ENCODE measurements around the gene BRPF3. TPM values are rescaled to one million over a fixed set of nuclear protein-coding genes. Genes with fewer than 3 reads are reported as not detected.

Gene BRPF3
- total RNA-seq, 1 donor from 2014 or later = 19.2 TPM

GRCh38 chr6:36220226-36220625, 23.7 kb downstream of the BRPF3 start:
- TF ChIP-seq CTCF (IDR thresholded peaks at IDR 0.05; ENCODE audit: insufficient read depth, low read length, poor library complexity, severe bottlenecking) = no peak
- Histone ChIP-seq H3K36me3 (ENCODE audit: control insufficient read depth, insufficient read depth, low read length) (peaks cover 2% of the 10 kb centered on the region), H3K27me3 (ENCODE audit: control insufficient read depth, insufficient read depth, low read length) (no peaks in the 10 kb centered on the region), H3K4me3 (ENCODE audit: low read depth, low read length) (no peak overlapping the region)
- no peak for DNase-seq (ENCODE audit: low read depth)

- H3K4me3 ChIP-seq (ENCODE audit: low read depth, low read length) = no peak overlapping the region
- H3K27me3 ChIP-seq (ENCODE audit: control insufficient read depth, insufficient read depth, low read length) = no peaks in the 10 kb centered on the region
- H3K36me3 ChIP-seq (ENCODE audit: control insufficient read depth, insufficient read depth, low read length) = peaks cover 2% of the 10 kb centered on the region
- no peak for TF ChIP-seq CTCF (IDR thresholded peaks at IDR 0.05; ENCODE audit: insufficient read depth, low read length, poor library complexity, severe bottlenecking)
- no peak for DNase-seq (ENCODE audit: low read depth)
These were observed 25.1 kb downstream of the BRPF3 start for GRCh38 chr6:36221674-36222073.

- no peak for DNase-seq (ENCODE audit: low read depth)
- no peaks in the 10 kb centered on the region for H3K27me3 ChIP-seq (ENCODE audit: control insufficient read depth, insufficient read depth, low read length)
These were observed 26.4 kb downstream of the BRPF3 start for GRCh38 chr6:36222924-36223323.

GRCh38 chr6:36223706-36224105, 27.2 kb downstream of the BRPF3 start:
- TF ChIP-seq CTCF (IDR thresholded peaks at IDR 0.05; ENCODE audit: insufficient read depth, low read length, poor library complexity, severe bottlenecking) = no peak

More at GRCh38 chr6:36222924-36223323, 26.4 kb downstream of the BRPF3 start:
- no peak overlapping the region for H3K4me3 ChIP-seq (ENCODE audit: low read depth, low read length)
- H3K36me3 ChIP-seq (ENCODE audit: control insufficient read depth, insufficient read depth, low read length) = peaks cover 2% of the 10 kb centered on the region
- no peak for TF ChIP-seq CTCF (IDR thresholded peaks at IDR 0.05; ENCODE audit: insufficient read depth, low read length, poor library complexity, severe bottlenecking)

GRCh38 chr6:36224918-36225461, 28.4 kb downstream of the BRPF3 start:
- no peaks in the 10 kb centered on the region for H3K27me3 ChIP-seq (ENCODE audit: control insufficient read depth, insufficient read depth, low read length)
- DNase-seq (ENCODE audit: low read depth) = no peak

More at GRCh38 chr6:36223706-36224105, 27.2 kb downstream of the BRPF3 start:
- DNase-seq (ENCODE audit: low read depth) = no peak
- H3K27me3 ChIP-seq (ENCODE audit: control insufficient read depth, insufficient read depth, low read length) = no peaks in the 10 kb centered on the region
- H3K36me3 ChIP-seq (ENCODE audit: control insufficient read depth, insufficient read depth, low read length) = peaks cover 2% of the 10 kb centered on the region
- no peak overlapping the region for H3K4me3 ChIP-seq (ENCODE audit: low read depth, low read length)

More at GRCh38 chr6:36224918-36225461, 28.4 kb downstream of the BRPF3 start:
- Histone ChIP-seq H3K4me3 (ENCODE audit: low read depth, low read length) (no peak overlapping the region), H3K36me3 (ENCODE audit: control insufficient read depth, insufficient read depth, low read length) (peaks cover 2% of the 10 kb centered on the region)
- TF ChIP-seq CTCF (IDR thresholded peaks at IDR 0.05; ENCODE audit: insufficient read depth, low read length, poor library complexity, severe bottlenecking) = no peak
